Natural killer cell (primary cell): ENCODE results near the gene CTSF. TPM values are rescaled to one million over a fixed set of nuclear protein-coding genes. Genes with fewer than 3 reads are reported as not detected.

Experiments
- ATAC-seq, 3 donors: fragments of 150-1000 bp in 2 of 3; fragments of 200-7000 bp in 1 of 3; cut with Tn5 transposase; 1 replicate in 1 of 3; 2 replicates in 2 of 3; pipeline ENCODE4 v1.10.0; 2021; ENCODE audit warnings: mild to moderate bottlenecking in 2 of 3, moderate library complexity in 2 of 3
- DNase-seq, 2 donors: peaks; one replicate each; pipeline versions ENCODE4 v3.0.0 to v3.0.0-alpha.2; 2013 to 2021; ENCODE audit warnings: mixed read lengths in 1 of 2
- H3K27ac ChIP-seq: one replicate; pipeline ENCODE4 v1.5.1; 2013; ENCODE audit warnings: mild to moderate bottlenecking, low read length
- H3K27me3 ChIP-seq: one replicate; pipeline ENCODE4 v1.6.1; 2013; ENCODE audit warnings: low read length; ENCODE audit not compliant: control insufficient read depth, insufficient read depth
- H3K36me3 ChIP-seq: one replicate; pipeline ENCODE4 v1.6.1; 2013; ENCODE audit warnings: low read length; ENCODE audit not compliant: control insufficient read depth, insufficient read depth
- H3K4me1 ChIP-seq: one replicate; pipeline ENCODE4 v1.6.1; 2013; ENCODE audit warnings: low read length; ENCODE audit not compliant: control insufficient read depth, insufficient read depth
- H3K4me3 ChIP-seq: one replicate; pipeline ENCODE4 v1.5.1; 2013; ENCODE audit warnings: low read length
- H3K9me3 ChIP-seq: one replicate; pipeline ENCODE4 v1.6.1; 2013; ENCODE audit warnings: low read length; ENCODE audit not compliant: control insufficient read depth, insufficient read depth
- H3K27ac Mint-ChIP-seq, 2 donors: one replicate each; pipeline ENCODE4 v1.8.0; 2022; ENCODE audit warnings: mild to moderate bottlenecking in 2 of 2, mixed read lengths in 2 of 2, moderate library complexity in 1 of 2
- H3K27me3 Mint-ChIP-seq, 2 donors: one replicate each; pipeline ENCODE4 v1.8.0; 2022; ENCODE audit warnings: low read depth in 2 of 2, mixed read lengths in 2 of 2
- H3K36me3 Mint-ChIP-seq: one replicate; pipeline ENCODE4 v1.8.0; 2022; ENCODE audit warnings: mixed read lengths
- H3K4me1 Mint-ChIP-seq, 2 donors: one replicate each; pipeline ENCODE4 v1.8.0; 2022; ENCODE audit warnings: mixed read lengths in 2 of 2
- H3K4me3 Mint-ChIP-seq: one replicate; pipeline ENCODE4 v1.8.0; 2022; ENCODE audit warnings: mild to moderate bottlenecking, moderate library complexity, mixed read lengths
- H3K9me3 Mint-ChIP-seq, 2 donors: one replicate each; pipeline ENCODE4 v1.8.0; 2022; ENCODE audit warnings: mixed read lengths in 2 of 2
- CTCF ChIP-seq: fragments of 200-600 bp; IDR thresholded peaks from one replicate; pipeline ENCODE4 v1.8.0; 2022; ENCODE audit warnings: antibody characterized with exemption
- WGBS: methylation state at CpG from one replicate; pipeline ENCODE4 v1.1.7; 2013; ENCODE audit warnings: missing lambda C conversion rate; ENCODE audit not compliant: insufficient coverage; 5-methylcytosine and 5-hydroxymethylcytosine counted together
- intact Hi-C: fragments of 100-400 bp; cut with micrococcal nuclease; formaldehyde crosslinking; loops from one replicate; pipeline ENCODE4 v1.14.2; 2022
- total RNA-seq, 4 donors: library from RNA; stranded (reverse); fragments of 120-200 nt in 1 of 4; gene quantifications; one replicate each; pipeline versions ENCODE4 v1.2.3 to v1.2.4, GENCODE V29; 2013 to 2022

The CTSF gene
- total RNA-seq, 3 donors from 2014 or later (not counting 1 experiment from before 2014, with no cell fraction given) = 17.1 to 27.0 (median 24.8) TPM

- no peak for ATAC-seq
- no peaks in the 10 kb centered on the region for H3K36me3 Mint-ChIP-seq
- Histone ChIP-seq H3K36me3 (peaks cover 22% of the 10 kb centered on the region), H3K27ac (no peak overlapping the region), H3K4me3 (no peak overlapping the region), H3K27me3 (no peaks in the 10 kb centered on the region), H3K9me3 (no peaks in the 10 kb centered on the region), H3K4me1 (no peaks in the 10 kb centered on the region)
- H3K27me3 Mint-ChIP-seq = no peaks in the 10 kb centered on the region
- no peak overlapping the region for H3K4me3 Mint-ChIP-seq
- WGBS = 67% methylated on average over 2 of the region's 4 CpGs
- DNase-seq = no peak
- intact Hi-C loops = no loop called here
- no peaks in the 10 kb centered on the region for H3K9me3 Mint-ChIP-seq
- H3K4me1 Mint-ChIP-seq = peaks cover under 1% of the 10 kb centered on the region in 2 donors
- TF ChIP-seq CTCF = no peak
- H3K27ac Mint-ChIP-seq = no peak overlapping the region
Measured at GRCh38 chr11:66600631-66601233, 32.3 kb upstream of the CTSF start.

- Histone ChIP-seq H3K9me3 (no peaks in the 10 kb centered on the region), H3K27ac (no peak overlapping the region), H3K4me3 (no peak overlapping the region), H3K4me1 (no peaks in the 10 kb centered on the region), H3K36me3 (peaks cover 17% of the 10 kb centered on the region), H3K27me3 (no peaks in the 10 kb centered on the region)
- Mint-ChIP-seq H3K27me3 (no peaks in the 10 kb centered on the region), H3K4me1 (peaks cover 6% of the 10 kb centered on the region in 2 donors), H3K27ac (no peak overlapping the region), H3K4me3 (no peak overlapping the region), H3K36me3 (no peaks in the 10 kb centered on the region), H3K9me3 (no peaks in the 10 kb centered on the region)
- DNase-seq (no peak), ATAC-seq (no peak)
- intact Hi-C loops = no loop called here
- no peak for TF ChIP-seq CTCF
- WGBS = 75% methylated on average over 2 of the region's 2 CpGs
Measured at GRCh38 chr11:66600219-66600618, 31.8 kb upstream of the CTSF start.

GRCh38 chr11:66598993-66599392, 30.6 kb upstream of the CTSF start:
- Mint-ChIP-seq H3K4me1 (peaks cover 12 to 14% of the 10 kb centered on the region in 2 donors), H3K36me3 (no peaks in the 10 kb centered on the region), H3K4me3 (no peak overlapping the region), H3K27ac (no peak overlapping the region), H3K27me3 (no peaks in the 10 kb centered on the region), H3K9me3 (no peaks in the 10 kb centered on the region)
- Histone ChIP-seq H3K27me3 (no peaks in the 10 kb centered on the region), H3K27ac (no peak overlapping the region), H3K4me3 (no peak overlapping the region), H3K4me1 (peaks cover 3% of the 10 kb centered on the region), H3K36me3 (peaks cover 10% of the 10 kb centered on the region), H3K9me3 (no peaks in the 10 kb centered on the region)
- WGBS = 100% methylated on average over 6 of the region's 6 CpGs
- ATAC-seq (no peak), DNase-seq (no peak)
- TF ChIP-seq CTCF = no peak
- intact Hi-C loops = no loop called here
